ENCODE measurements around the gene MED9.

Gene MED9

DNA sequence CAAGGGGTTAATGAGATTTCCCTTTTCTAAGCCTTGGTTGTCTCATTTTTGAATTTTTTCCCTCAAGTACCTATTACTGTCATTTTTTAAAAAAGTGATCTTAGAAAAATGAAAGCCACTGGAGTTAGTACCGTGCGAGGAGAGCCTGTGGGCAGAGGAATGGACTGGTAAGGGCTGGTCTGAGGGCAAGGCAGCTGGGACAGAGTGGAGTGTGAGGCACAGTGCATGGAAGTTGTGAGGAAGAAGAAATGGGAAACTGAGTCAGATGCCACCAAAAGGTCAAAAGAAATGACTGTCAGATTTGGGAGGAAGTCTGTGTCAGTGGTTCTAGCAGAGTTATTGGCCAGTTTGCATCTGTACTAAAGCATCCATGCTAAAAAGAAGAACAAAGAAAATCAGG lies 11.2 kb downstream of the MED9 start:
- DNase-seq (ENCODE audit: low read depth) = no peak
- no peak overlapping the region for H3K4me3 ChIP-seq (ENCODE audit: low read length)
- no peak for TF ChIP-seq CTCF (conservative IDR thresholded peaks at IDR 0.05; ENCODE audit: low read depth, low read length)

GRCh38 chr17:17491031-17491471 lies 14.3 kb downstream of the MED9 start:
- no peak for TF ChIP-seq CTCF (conservative IDR thresholded peaks at IDR 0.05; ENCODE audit: low read depth, low read length)
- H3K4me3 ChIP-seq (ENCODE audit: low read length) = no peak overlapping the region
- no peak for DNase-seq (ENCODE audit: low read depth)

DNA sequence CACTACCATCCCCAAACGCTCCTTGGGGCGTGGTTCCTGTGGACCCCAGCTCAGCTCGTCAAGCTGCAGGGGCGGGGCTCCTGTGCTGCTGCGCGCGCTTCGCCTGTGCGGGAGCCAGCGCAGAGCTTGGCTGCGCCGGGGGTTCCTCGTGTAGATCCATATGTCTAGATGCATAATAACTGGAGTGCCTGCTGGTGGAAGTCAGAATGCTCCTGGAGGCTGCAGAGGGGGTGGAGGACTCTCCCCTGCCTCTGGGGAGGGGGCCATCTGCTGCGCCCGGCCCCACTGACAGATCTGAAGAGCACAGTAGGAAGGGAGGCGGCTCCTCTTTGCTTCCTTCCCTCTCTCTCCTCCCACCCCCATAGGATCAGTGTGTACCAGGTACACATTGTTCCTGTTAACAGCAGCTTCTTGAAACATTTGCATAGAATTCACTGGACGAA lies 14.8 kb downstream of the MED9 start:
- no peak for DNase-seq (ENCODE audit: low read depth)
- no peak overlapping the region for H3K4me3 ChIP-seq (ENCODE audit: low read length)
- no peak for TF ChIP-seq CTCF (conservative IDR thresholded peaks at IDR 0.05; ENCODE audit: low read depth, low read length)

DNA sequence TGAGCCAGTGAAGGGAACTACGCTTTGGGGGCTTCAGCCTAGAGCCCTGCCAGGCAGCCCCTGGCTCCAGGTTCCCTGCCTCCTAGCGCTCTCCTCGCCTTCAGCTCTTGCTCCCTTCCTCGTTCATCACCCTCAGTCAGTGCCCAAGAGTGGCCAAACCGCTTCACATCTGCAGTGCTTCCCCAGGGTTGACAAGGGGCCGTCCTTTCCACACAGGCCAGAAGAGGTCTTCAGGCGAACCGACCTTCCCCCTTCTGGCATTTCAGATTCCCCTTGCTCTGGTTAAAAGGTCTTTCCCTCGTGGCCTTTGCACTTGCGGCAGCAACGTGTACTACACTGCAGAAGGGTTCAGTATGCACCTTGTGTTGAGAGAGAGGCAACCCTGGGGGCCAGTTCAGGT lies 15.3 kb downstream of the MED9 start:
- TF ChIP-seq CTCF (conservative IDR thresholded peaks at IDR 0.05; ENCODE audit: low read depth, low read length) = no peak
- no peak overlapping the region for H3K4me3 ChIP-seq (ENCODE audit: low read length)
- DNase-seq (ENCODE audit: low read depth) = no peak

- no peak overlapping the region for H3K4me3 ChIP-seq (ENCODE audit: low read length)
- DNase-seq (ENCODE audit: low read depth) = no peak
- TF ChIP-seq CTCF (conservative IDR thresholded peaks at IDR 0.05; ENCODE audit: low read depth, low read length) = no peak
Measured at GRCh38 chr17:17492571-17492970, 15.8 kb downstream of the MED9 start.

- no peak for DNase-seq (ENCODE audit: low read depth)
- H3K4me3 ChIP-seq (ENCODE audit: low read length) = no peak overlapping the region
- no peak for TF ChIP-seq CTCF (conservative IDR thresholded peaks at IDR 0.05; ENCODE audit: low read depth, low read length)
Measured at GRCh38 chr17:17493249-17493985, 16.6 kb downstream of the MED9 start.

GRCh38 chr17:17493986-17494466 lies 17.2 kb downstream of the MED9 start:
- no peak for DNase-seq (ENCODE audit: low read depth)
- H3K4me3 ChIP-seq (ENCODE audit: low read length) = no peak overlapping the region
- no peak for TF ChIP-seq CTCF (conservative IDR thresholded peaks at IDR 0.05; ENCODE audit: low read depth, low read length)

All from retinal pigment epithelial cell (primary cell).